Erythroblast (primary cell): ENCODE measurements around the gene RNF168.
"Not testable (repeated sequence)": the region's sequence is repeated elsewhere in the genome, so short reads cannot be mapped to it uniquely, and the experiment has no call there.

Source experiments
- DNase-seq, 2 experiments: peaks; one replicate each; lab custom pipeline; 2025; lab: John Stamatoyannopoulos, UW
- GATA1 ChIP-seq: IDR thresholded peaks from 2 replicates; pipeline ENCODE4 v1.6.1; 2011; ENCODE audit warnings: low read depth, mild to moderate bottlenecking, control low read depth, low read length, moderate library complexity
- POLR2A ChIP-seq: IDR thresholded peaks from 2 replicates; pipeline ENCODE4 v1.6.1; 2011; ENCODE audit warnings: mild to moderate bottlenecking, low read length

The RNF168 gene

GRCh38 chr3:196524527-196524926 is 21.0 kb upstream of the RNF168 start:
- DNase-seq, result peak; percentile 25 to 26
- TF ChIP-seq GATA1, result no peak
- no peak for TF ChIP-seq POLR2A

GRCh38 chr3:196523841-196524240 is 20.3 kb upstream of the RNF168 start:
- no peak for TF ChIP-seq POLR2A
- TF ChIP-seq GATA1, result no peak

GRCh38 chr3:196521291-196521690 is 17.7 kb upstream of the RNF168 start:
- DNase-seq, result not testable (repeated sequence)

More at GRCh38 chr3:196523841-196524240, 20.3 kb upstream of the RNF168 start:
- no peak for DNase-seq

GRCh38 chr3:196519718-196520082 is 16.1 kb upstream of the RNF168 start:
- DNase-seq, result peak; percentile 37 to 58
- TF ChIP-seq GATA1 (no peak), POLR2A (no peak)

- peak; percentile 80 to 88 for DNase-seq
- TF ChIP-seq POLR2A (no peak), GATA1 (no peak)
Observed at GRCh38 chr3:196518966-196519717, 15.6 kb upstream of the RNF168 start.

- no peak for TF ChIP-seq POLR2A
- no peak for TF ChIP-seq GATA1
- DNase-seq, result peak; percentile 50 to 74
Observed at GRCh38 chr3:196517919-196518318, 14.4 kb upstream of the RNF168 start.

GRCh38 chr3:196517162-196517800 is 13.7 kb upstream of the RNF168 start:
- DNase-seq, result no peak
- no peak for TF ChIP-seq POLR2A
- TF ChIP-seq GATA1, result no peak

- TF ChIP-seq GATA1, result no peak
- TF ChIP-seq POLR2A, result no peak
- DNase-seq, result no peak
Observed at GRCh38 chr3:196514913-196515621, 11.5 kb upstream of the RNF168 start, which contains the start of gene SMCO1. Gene SMCO1 (minus strand): TSS chr3:196515346. CDS start chr3:196515209, 137 bp downstream.

GRCh38 chr3:196514350-196514716 is 10.8 kb upstream of the RNF168 start:
- no peak for TF ChIP-seq POLR2A
- no peak for TF ChIP-seq GATA1
- no peak for DNase-seq

- no peak for DNase-seq
Observed at GRCh38 chr3:196513697-196514349, 10.3 kb upstream of the RNF168 start.

GRCh38 chr3:196511646-196512425 is 8.3 kb upstream of the RNF168 start:
- DNase-seq, result peak; percentile 80 to 94

More at GRCh38 chr3:196513697-196514349, 10.3 kb upstream of the RNF168 start:
- TF ChIP-seq POLR2A, result no peak
- no peak for TF ChIP-seq GATA1

GRCh38 chr3:196511108-196511507 is 7.5 kb upstream of the RNF168 start:
- DNase-seq, result peak in 1 of 2 experiments; percentile 57

GRCh38 chr3:196506687-196507086 is 3.1 kb upstream of the RNF168 start:
- TF ChIP-seq GATA1, result no peak
- TF ChIP-seq POLR2A, result no peak
- DNase-seq, result peak; percentile 23 to 36
